Measurements from ENCODE around the gene SMARCE1. TPM values are rescaled to one million over a fixed set of nuclear protein-coding genes. Genes with fewer than 3 reads are reported as not detected.

Gene SMARCE1
- total and polyA plus RNA-seq, 9 donors = 80.2 to 158 (median 112) TPM

GRCh38 chr17:40671282-40671681 is 23.7 kb upstream of the SMARCE1 start:
- H3K4me3 ChIP-seq = no peak overlapping the region
- no peak for TF ChIP-seq CTCF (IDR thresholded peaks at IDR 0.05)
- TF ChIP-seq POLR2A (IDR thresholded peaks at IDR 0.05) = no peak
- TF ChIP-seq EP300 (IDR thresholded peaks at IDR 0.05) = no peak
- no peaks in the 10 kb centered on the region for H3K27me3 ChIP-seq
- no peak overlapping the region for H3K27ac ChIP-seq
- no peaks in the 10 kb centered on the region for H3K36me3 ChIP-seq
- DNase-seq = no peak
- WGBS, 3 donors = 46 to 53% (median 50%) methylated on average over 4 of the region's 4 CpGs
- H3K4me1 ChIP-seq (ENCODE audit: insufficient read depth) = no peaks in the 10 kb centered on the region
- no peaks in the 10 kb centered on the region for H3K9me3 ChIP-seq
- intact Hi-C loops (cut with DNase I) = no loop called here

GRCh38 chr17:40666331-40666730 is 18.7 kb upstream of the SMARCE1 start:
- Histone ChIP-seq H3K36me3 (no peaks in the 10 kb centered on the region), H3K27ac (no peak overlapping the region), H3K27me3 (no peaks in the 10 kb centered on the region), H3K9me3 (no peaks in the 10 kb centered on the region), H3K4me3 (no peak overlapping the region), H3K4me1 (ENCODE audit: insufficient read depth) (no peaks in the 10 kb centered on the region)
- DNase-seq = no peak
- TF ChIP-seq CTCF (IDR thresholded peaks at IDR 0.05) (no peak), POLR2A (IDR thresholded peaks at IDR 0.05) (no peak)
- intact Hi-C loops (cut with DNase I) = no loop called here

GRCh38 chr17:40664582-40665333 is 17.1 kb upstream of the SMARCE1 start, which contains the start of gene KRT222:
KRT222 (minus strand) TSS chr17:40665177; CDS start chr17:40665099, 78 bp downstream.
- no peaks in the 10 kb centered on the region for H3K27me3 ChIP-seq
- no peak within 1 kb of the TSS for H3K27ac ChIP-seq
- H3K4me1 ChIP-seq (ENCODE audit: insufficient read depth) = no peaks in the 10 kb centered on the region
- H3K9me3 ChIP-seq = no peaks in the 10 kb centered on the region
- TF ChIP-seq EP300 (IDR thresholded peaks at IDR 0.05) (no peak), CTCF (IDR thresholded peaks at IDR 0.05) (no peak), POLR2A (IDR thresholded peaks at IDR 0.05) (no peak)
- no peak within 1 kb of the TSS for H3K4me3 ChIP-seq
- no peaks in the 10 kb centered on the region for H3K36me3 ChIP-seq
- 3 to 6% (median 5%) methylated on average over 12 of the region's 12 CpGs for WGBS, 3 donors
- DNase-seq = no peak
- intact Hi-C loops (cut with DNase I) = no loop called here

GRCh38 chr17:40663252-40663651 is 15.6 kb upstream of the SMARCE1 start:
- intact Hi-C loops (cut with DNase I) = no loop called here

More at GRCh38 chr17:40663252-40663651, 15.6 kb upstream of the SMARCE1 start:
- TF ChIP-seq EP300 (IDR thresholded peaks at IDR 0.05) = no peak
- TF ChIP-seq CTCF (IDR thresholded peaks at IDR 0.05) = no peak
- TF ChIP-seq POLR2A (IDR thresholded peaks at IDR 0.05) = no peak
- no peaks in the 10 kb centered on the region for H3K36me3 ChIP-seq
- DNase-seq = no peak
- H3K9me3 ChIP-seq = no peaks in the 10 kb centered on the region
- no peak overlapping the region for H3K4me3 ChIP-seq
- H3K4me1 ChIP-seq (ENCODE audit: insufficient read depth) = no peaks in the 10 kb centered on the region
- WGBS, 3 donors = 81 to 85% (median 84%) methylated on average over 3 of the region's 3 CpGs
- H3K27ac ChIP-seq = no peak overlapping the region
- H3K27me3 ChIP-seq = no peaks in the 10 kb centered on the region

All from ovary (tissue), 9 donors.